Measurements from ENCODE around the gene TEX35.

- TF ChIP-seq CTCF (IDR thresholded peaks at IDR 0.05) (no peak), EP300 (IDR thresholded peaks at IDR 0.05; ENCODE audit: low read depth) (no peak), POLR2A (IDR thresholded peaks at IDR 0.05) (no peak)
Observed at GRCh38 chr1:178486100-178487069, 26.5 kb upstream of the TEX35 start.

Data from transverse colon (tissue), 3 donors.